NT2/D1 (cell line): ENCODE results near the gene SLC38A8.

Source experiments
- SUZ12 ChIP-seq: IDR thresholded peaks from 2 replicates; pipeline ENCODE4 v1.6.1; 2011; ENCODE audit not compliant: insufficient read length, insufficient read depth; ENCODE audit errors: extremely low read depth
- YY1 ChIP-seq: IDR thresholded peaks from 2 replicates; pipeline ENCODE4 v1.6.1; 2011; ENCODE audit not compliant: insufficient read length, insufficient read depth
- ZNF274 ChIP-seq: IDR thresholded peaks from 2 replicates; pipeline ENCODE4 v1.6.1; 2011; ENCODE audit warnings: mild to moderate bottlenecking, low read depth, low read length

DNA sequence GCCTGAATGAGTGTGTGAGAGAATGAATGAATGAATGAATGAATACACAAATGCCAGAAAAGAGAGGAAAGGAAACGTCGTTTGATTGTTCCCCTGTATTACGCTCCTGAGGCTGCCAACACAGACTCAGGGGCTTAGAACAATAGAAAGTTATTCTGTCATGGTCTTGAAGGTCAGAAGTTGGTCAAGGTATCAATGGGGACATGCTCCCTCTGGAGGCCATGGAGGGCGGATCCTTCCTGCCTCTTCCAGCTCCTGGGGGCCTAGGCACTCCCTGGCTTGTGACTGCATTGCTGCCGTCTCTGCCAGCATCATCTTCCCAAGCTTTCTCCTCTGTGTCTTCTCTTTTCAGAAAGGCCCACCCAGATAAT, 1.5 kb upstream of the SLC38A8 start:
- no peak for TF ChIP-seq YY1
- no peak for TF ChIP-seq ZNF274
- TF ChIP-seq SUZ12 = no peak
